A172 (cell line): ENCODE data around the gene SMIM41. TPM values are rescaled to one million over a fixed set of nuclear protein-coding genes. Genes with fewer than 3 reads are reported as not detected.
A peak's percentile ranks its signal among the peaks of the same experiment; 100 is the strongest.

Experiments
- DNase-seq: peaks from one replicate; pipeline ENCODE4 v3.0.0-alpha.2; 2015; ENCODE audit warnings: low spot score
- total RNA-seq: library from RNA; depleted of rRNA; stranded (reverse); fragments of >200 nt; shearing (Covaris generic); gene quantifications from 2 replicates; pipeline ENCODE4 v1.2.3, GENCODE V29; 2014; rRNA removed

Gene SMIM41
- not detected in 2 replicates for total RNA-seq

DNA sequence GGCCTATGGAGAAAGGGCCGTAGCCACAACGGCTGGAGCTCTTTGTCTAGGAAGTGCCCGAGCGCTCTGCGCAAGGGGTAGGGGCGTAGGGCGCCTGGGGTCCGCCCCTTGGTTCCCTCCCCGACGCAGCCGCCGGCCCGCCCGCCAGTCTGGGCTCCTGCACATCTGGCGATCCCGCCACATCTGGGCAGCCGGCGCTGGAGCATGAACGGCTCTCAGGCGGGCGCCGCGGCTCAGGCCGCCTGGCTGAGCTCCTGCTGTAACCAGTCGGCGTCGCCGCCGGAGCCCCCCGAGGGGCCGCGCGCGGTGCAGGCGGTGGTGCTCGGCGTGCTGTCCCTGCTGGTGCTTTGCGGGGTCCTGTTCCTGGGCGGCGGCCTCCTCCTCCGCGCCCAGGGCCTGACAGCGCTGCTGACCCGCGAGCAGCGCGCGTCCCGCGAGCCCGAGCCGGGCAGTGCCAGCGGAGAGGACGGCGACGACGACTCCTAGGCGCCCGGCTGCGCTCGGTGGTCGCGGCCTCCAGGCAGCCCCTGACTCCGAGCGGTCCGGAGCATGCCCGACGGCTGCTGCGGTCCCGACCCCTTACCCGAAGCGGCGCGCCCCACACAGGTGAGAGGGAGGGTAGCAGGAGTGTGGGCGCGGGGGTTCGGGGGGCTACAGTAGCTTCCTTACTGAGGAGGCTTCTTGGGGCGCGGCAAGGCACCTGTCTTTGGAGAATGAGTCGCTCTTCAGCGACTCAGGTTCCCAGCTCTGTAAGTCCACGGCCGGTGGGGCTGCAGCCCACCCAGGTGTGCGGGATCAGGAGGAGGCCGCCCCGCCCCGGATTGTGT lies at the start of gene SMIM41:
Gene SMIM41, plus strand, starts transcription at position 129 of the 827 bp plus-strand sequence. Its CDS starts 76 bp downstream, at position 205.
- no peak for DNase-seq

DNA sequence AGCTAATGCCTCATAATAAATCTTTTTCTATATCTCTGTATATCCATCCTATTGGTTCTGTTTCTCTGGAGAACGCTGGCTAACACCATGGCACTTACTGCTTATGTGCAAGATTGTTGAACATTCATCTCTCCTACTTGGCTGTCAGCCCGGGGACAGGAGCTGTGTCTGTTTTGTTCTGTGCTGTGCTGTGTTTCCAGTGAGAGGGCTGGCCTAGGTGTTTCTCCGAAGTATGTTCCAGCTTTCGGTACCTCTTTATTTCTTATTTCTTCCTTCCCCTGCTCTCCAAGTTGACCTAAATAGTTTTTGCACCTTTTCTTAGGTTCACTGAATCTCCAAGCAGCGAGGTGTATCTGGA lies 47.1 kb upstream of the SMIM41 start:
- peak; percentile 54 for DNase-seq

DNA sequence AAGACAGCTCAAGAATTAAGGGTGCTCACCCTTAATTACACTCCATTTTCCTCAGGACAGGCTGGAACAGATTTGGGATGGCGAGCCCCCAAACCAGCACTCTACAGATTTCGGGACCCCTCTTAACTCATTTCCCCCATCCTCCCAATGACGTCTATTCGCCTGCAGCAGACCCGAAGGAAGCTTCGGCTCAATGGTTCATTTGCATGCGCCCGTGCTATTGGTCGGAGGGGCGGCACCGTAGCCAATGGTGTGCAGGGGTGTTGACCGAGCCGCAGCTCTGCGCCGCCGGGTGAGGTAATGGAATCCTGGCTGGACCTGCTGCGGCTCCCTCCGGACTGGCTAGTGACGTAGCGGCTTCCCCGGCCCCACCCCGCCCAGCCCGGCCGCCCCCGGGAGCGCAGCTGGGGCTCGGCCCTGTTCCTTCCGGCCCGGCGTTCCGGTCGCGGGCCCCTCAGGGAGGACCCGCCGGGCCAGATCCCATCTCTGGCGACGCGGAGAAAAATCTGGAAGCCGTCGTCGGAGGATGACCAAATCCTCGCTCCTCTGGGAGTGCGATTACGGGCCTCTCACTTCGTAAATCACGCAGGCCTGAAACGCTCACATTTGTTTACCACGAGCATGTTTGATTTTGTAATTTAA lies 46.6 kb upstream of the SMIM41 start:
- DNase-seq: peak; percentile 92

DNA sequence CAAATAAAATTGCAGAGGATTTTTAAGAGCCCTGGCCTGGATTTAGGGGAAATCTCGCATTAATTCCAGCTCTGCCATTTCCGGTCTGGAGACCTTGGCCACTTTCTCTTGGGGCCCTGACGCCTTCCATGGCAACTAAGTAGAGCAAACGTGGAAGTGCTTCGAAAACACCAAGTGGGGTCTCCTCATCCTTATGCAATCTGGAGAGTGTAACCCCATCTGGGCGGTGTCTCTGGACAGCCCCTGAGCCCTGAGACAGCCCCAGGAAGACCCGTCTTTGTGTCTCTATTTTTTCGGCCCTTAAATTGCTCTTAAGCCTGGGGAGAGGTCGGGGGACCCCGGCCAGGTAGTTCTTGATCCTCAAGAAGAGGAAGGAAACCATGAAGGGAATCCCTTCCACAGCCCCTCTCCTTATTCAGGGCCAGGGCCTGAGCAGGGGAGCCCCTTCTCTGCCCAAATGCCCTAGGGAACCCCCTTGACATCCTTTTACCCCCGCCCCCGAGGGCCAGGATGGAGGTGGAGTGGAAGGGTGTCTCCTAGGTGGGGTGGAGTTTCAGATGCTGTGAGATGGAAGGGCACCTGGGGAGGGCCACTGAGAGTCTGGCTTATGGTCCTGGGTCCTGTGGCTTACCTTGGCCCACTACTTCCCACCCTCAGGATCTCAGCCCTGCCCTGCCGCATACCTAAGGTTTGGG lies 45.9 kb upstream of the SMIM41 start:
- DNase-seq: no peak

DNA sequence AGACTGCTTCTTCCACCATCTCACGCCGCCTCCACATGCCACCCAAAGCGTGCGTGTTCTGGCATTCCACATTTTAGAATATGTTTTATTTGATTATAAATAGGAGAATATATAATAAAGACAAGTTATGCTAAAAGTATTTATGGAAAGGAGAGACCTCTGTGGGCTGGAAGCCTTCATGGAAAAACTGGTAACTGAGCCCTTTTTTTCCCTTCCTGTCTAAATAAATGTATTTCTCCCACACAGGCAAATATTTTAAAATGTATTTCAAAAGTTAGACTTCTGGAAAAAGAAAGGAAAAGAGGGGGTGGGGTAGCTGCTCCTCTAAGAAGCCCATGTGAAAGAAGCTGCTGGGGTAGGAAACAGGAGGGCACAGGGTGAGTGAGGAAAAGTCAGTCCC lies 44.3 kb upstream of the SMIM41 start:
- DNase-seq: no peak

DNA sequence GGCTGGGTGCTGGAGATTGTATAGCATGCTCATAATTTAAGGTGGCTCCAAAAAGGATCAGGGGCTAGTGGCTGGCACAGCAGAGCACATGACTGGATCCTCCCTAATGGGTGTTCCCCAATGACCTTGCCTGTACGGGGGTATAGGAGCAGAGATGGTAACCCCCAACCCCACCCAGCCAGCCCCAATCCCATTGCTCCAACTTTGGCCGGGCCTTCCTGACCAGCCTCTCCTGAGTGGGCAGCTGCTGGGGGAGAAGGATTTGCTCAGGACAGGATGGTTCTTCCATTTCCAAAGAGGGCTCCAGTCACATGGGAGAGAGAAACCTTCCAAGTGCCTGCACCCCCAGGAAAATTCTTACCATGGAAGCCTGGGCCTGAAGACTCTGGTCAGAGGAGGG lies 43.6 kb upstream of the SMIM41 start:
- DNase-seq: no peak

DNA sequence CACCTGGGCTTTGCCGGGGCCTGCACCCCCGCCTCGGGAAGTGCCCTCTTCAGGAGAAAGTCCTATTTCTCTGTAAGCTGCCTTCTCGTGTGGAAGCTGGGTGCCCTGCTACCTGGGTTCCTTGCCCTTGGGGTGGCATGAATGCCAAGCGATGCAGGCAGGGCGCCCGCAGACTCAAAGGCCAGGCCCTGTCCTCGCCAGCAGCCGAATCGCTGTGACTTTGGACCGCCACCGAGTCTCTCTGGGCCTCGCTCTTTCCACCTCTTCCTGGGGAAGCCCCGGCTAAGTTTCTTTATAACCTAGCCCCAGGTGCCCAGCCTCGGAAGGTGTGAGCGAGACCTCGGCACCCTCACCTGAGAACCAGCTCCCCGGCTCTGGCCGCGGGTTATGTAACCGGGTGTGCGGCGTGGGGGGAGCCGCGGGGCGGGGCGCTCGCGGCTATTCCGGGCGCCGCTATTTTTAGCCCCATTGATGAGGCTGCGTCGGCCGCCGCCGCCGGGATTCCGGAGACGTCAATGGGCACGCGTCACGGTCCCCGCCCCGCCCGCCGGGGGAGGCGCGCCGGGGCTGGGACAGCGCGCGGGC lies 42.8 kb upstream of the SMIM41 start:
- peak; percentile 55 for DNase-seq

DNA sequence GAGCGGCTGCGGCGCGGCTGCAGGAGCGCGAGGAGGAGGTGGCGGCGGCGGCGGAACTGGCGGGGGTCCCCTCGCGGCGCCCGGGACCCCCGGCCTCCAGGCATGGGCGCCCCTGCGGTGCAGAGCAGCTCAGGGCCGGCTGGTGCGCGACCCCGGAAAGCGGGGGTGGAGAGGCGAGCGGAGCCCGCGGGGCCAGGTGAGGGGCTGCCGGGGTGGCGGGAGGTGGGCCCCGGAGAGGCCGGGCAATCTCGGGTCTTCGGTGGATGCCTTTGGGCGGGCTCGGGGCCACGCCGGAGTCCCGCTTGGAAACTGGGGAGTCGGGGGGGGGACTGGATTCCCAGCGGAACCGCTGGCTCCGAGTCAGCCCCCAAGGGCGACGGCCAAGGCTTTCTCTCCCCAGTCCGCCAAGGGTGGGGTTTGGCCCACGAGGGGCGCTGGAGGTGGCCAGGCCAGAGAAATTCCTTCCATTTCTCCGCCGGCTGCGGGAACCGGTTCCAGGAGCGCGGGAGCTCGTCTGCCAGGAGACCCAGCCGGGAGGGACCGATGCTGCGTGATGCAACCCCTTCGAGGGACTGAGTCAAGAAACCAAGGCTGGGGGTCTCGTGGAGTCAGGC lies 42.1 kb upstream of the SMIM41 start:
- DNase-seq: no peak

DNA sequence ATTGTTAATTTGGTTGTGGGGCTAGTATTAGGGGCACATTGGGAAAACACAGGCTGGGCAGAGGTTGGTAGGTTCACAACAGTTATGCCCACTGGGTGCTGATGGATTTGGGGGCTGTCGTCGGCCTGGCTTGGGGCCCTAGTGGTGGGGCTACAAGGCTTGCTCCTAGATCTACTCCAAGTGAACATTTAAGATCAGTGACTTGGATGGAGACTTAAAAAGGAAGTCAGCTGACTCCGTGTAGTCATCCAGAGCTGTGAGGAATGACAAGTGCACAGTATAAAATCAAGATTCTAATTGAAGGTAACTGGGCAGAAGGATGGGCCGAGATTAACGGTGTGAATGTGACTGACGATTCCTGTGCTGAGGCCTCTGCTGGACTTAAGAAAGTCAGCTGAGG lies 41.1 kb upstream of the SMIM41 start:
- DNase-seq: no peak

DNA sequence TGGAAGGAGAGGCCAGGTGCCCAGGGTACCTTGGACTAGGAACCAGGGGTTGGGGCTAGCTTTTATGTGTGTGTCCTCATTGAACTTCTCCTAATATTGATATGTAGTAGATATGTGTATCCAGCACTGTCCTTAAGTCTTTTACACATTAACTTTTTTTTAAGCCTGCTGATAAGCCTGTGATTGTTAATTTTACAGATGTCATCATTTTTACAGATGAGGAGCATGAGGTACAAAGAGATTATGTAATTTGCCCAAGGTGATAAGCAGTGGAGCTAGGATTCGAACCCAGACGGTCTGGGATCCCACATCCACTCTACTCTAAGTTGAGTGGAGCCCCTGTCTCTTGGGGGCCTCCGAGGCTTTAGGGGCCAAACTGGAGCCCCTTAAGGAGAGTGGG lies 38.5 kb upstream of the SMIM41 start:
- no peak for DNase-seq

DNA sequence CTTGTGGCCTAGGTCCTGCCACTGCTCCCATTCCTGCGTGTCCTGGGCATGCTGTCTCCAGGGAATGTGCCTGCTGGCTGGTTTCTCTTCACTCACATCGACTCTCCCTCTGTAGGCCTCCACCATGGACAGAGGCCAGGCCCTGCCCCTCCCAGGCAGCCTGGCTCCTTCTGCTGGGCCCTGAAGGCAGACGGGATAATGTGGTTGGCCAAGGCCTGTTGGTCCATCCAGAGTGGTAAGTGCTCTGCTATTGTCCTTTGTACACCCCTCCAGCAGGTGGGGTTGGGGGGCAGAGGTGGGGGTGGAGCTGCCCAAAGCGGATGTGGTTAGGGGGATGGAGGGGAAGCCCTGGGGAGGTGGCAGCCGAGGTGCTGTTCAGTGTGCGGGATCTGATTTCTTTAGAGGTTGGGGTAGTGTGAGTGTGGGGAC lies 37.8 kb upstream of the SMIM41 start:
- DNase-seq: no peak

DNA sequence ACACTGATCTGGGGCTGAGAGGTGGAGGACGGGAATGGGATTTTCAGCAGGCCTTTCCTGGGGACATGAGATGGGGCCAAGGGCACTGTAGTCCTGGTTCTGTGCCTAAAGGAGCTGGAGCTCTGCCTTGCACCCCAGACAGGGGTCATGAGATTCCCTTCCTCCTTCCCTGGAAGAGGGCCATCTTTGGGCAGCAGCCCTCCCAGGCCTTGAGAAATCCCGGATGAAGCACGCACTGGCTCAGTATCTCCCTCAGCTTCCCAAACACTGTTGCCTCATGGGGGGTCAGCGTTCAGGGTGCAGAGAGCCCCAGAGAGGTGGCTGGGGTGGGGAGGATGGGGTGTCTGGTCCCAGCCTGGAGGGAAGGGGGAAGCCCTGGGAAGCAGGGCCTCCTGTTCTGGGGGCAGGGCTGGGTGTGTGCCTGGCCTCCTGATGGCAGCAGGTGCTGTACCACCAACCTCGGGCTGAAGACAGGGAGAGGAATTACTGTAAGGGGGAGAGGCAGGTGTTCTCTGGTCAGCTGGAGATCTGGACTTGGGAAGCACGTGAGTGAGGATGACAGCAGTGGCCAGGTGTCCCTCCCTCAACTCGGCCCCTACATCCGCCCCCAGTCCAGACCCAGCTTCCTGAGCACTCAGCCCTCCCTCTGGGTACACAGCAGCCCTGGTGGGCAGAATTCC lies 36.7 kb upstream of the SMIM41 start:
- no peak for DNase-seq

DNA sequence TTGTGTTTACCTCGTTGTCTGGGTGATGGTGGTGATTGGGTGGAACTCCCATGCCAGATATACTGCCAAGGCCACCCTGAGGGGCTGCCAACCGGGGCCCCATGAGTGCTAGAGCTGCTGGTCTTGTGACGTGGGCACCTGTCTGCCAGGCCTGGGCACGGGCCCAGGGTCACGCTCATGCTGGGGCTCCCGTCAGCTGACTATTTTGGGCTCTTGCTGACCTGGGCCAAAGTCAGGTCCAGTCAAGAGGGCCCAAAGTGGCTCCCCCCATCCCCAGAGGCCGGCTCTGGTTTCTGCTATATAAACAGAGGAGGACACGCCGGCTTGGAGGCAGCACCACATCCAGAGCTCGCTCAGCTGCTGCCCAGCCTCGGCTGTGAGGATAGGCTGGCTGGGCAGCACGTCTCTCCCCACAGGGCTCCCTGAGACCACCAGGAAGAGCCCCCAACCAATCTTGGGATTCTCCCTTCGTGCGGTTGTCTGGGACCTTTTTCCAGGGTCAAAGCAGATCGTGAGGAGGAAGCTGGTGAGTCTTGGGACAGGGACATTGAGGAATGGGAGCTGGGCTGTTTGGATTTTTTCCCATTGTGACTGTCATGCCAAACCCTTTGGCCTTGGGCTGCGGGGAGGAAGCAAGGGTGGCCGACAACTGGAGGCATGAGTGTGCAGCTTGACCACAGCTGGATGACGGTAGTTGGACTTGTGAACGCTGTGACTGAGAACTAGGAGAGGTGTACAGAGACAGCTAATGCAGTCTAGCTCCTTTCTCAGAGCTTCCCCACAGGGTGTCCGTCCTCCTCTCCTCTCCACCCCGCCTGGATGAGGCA lies 35.9 kb upstream of the SMIM41 start:
- DNase-seq: no peak

DNA sequence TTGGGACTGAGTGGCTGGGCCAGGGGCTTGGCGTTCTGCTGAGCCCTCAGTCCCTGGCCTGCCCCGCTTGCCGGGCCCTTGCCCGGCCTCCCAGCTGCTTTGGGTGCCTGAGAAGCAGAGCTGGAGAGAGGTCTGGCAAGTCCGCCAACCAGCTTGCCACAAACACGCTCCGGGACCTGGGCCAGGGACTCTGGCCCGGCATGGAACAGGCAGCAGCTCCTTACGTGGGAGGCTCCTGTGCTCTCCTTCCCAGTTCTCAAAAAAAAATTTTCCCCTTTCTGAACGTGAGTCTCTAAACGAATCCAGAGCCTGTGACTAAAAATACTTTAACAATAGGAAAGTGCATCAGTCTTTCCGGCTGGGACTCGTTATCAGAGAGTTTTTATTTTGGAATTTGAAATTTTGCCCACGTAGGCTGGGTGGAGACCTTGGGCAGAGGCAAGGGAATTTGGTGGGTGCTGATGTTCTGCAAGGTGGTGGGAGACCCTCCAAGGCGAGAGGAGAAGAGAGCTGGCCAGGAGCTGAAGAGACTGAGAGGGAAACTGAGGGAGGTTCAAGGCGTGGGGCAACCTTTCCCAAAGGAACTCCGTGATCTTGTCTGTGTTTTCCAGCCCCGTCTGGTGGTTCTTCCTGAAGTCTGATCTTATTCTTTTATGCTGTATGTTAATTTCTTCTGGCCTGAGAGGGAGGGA lies 35.1 kb upstream of the SMIM41 start:
- DNase-seq: no peak

DNA sequence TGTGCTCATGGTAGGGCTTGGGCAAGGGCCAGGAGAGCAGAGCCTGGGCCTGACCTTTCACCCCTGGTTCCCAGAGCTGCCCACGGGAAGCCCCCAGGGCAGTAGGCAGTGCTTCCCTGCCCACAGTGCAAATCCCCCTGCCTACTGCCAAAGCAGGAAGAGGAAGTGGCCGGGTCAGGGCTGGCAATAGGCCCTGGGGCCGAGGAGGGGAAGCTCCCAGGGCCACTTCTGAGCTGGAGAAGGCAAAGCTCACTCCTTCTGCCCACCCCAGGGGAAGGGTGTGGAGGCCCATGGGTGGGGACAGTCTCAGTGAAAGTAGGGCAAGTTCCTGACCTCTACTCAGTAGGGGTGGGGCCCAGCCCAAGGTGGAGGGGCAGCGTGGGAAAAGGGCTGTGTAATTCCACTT lies 33.7 kb upstream of the SMIM41 start:
- no peak for DNase-seq

DNA sequence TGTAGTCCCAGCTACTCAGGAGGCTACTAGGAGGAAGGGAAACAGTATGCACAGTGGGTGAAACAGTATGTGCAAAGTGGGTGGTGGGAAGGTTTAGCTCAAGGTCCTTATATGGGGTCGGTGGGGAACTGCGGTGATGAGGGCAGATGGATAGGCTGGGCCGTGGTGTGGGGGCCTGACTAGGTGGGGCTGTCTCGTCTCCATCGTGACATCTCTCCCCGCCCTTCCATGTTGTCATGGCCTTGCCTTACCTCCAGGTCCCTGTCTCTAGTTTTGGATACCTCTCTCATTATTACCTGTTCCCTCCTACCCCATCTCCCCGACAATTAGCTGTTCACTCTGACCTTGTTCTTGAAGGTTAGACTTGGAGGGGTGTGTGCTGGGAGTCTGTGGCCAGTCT lies 32.6 kb upstream of the SMIM41 start:
- DNase-seq: no peak

DNA sequence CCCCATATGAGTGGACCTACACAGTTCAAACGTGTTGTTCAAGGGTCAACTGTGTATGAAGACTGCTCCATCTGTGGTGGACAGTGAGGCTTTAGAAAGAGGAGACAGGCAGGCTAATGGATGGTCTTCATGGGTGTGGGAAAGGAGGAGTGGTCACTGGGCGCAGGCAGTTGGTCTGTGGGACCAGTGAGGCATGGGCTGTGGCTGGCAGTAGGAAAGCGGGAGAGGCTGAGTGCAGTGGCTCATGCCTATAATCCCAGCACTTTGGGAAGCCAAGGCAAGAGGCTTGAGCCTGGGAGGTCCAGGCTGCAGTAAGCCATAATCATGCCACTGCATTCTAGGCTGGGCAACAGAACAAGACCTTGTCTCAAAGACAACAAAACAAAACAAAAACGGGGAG lies 30.2 kb upstream of the SMIM41 start:
- DNase-seq: no peak

DNA sequence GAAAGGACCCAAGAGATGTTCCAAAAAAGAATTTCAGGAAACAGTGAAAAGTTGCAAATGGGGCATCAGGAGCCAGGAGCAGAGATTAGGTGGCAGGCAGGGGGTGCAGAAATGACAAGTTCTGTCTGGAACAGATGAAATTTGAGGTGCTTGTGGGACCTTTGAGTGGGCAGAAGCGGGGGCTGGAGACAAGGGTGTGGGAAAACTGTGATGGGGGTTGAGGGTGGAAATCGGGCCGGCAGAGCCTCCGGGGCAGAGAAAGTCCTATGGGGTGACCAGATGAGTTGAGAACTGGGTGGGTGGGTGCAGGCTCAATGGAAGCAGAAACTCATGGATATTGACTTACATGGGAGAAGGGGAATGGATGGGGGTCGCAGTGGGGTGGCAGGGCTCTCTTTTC lies 29.8 kb upstream of the SMIM41 start:
- no peak for DNase-seq

DNA sequence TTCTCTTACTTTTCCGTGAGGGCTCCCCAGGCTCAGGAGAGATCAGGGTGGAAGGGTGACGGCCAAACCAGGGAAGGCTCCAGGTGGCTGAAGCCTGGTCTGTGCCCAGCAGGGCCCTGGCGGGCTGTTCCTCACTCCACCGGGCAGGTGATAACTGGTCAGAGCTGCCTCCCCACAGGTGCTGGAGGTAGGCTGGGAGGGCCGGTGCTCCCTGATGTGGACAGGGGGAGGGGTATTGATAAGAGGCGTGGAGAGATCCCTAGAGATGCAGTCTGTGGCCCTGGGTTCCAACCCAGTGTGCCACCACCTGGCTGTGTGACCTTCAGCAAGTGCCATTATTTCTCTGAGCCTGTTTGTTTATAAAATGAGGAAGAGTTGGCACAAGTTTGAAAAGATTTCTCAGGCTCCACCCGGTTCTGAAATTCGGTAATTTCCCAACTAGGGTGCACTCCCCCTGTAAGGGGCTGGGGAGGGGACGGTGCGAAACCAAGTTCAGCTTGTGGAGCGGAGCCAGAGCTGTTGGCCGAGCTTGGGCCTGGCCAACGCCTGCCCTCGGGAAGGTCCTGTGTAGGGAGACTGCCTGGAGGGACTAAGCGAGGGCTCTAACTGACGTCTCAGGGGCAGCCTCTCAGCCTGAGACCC lies 29.3 kb upstream of the SMIM41 start:
- no peak for DNase-seq
